Measurements from ENCODE around the gene ACBD5.

The ACBD5 gene

DNA sequence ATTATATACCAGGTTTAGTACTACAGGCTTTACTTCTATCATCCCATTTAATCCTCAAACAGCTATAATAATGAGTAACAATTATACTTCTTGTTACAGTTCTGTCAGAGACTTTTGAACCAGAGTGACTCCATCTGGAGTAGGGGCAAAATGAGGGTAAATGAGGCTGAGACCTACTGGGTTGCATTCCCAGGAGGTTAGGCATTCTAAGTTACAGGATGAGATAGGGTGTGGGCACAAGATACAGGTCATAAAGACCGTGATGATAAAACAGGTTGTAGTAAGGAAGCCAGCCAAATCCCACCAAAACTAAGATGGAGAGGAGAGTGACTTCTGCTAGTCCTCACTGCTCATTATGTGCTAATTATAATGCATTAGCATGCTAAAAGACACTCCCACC, 90.3 kb downstream of the ACBD5 start:
- DNase-seq (ENCODE audit: low read depth) = no peak

- DNase-seq (ENCODE audit: low read depth) = no peak
Measured at GRCh38 chr10:27147701-27148100, 92.9 kb downstream of the ACBD5 start.

GRCh38 chr10:27145937-27146336, 94.7 kb downstream of the ACBD5 start:
- no peak for DNase-seq (ENCODE audit: low read depth)
